WERI-Rb-1 (cell line): Measurements from ENCODE around the gene WWOX.
A peak's percentile ranks its signal among the peaks of the same experiment; 100 is the strongest.

Experiments used
- DNase-seq: peaks from one replicate; pipeline ENCODE4 v3.0.0-alpha.2; 2020
- H3K27ac ChIP-seq: fragments of 250-450 bp; sonication (Bioruptor Pico); 2 replicates; pipeline ENCODE4 v1.5.1; 2020; ENCODE audit warnings: mild to moderate bottlenecking, moderate library complexity
- H3K27me3 ChIP-seq: fragments of 250-450 bp; sonication (Bioruptor Pico); 2 replicates; pipeline ENCODE4 v1.5.1; 2021; ENCODE audit warnings: mild to moderate bottlenecking, low read depth, moderate library complexity; ENCODE audit not compliant: insufficient read depth, severe bottlenecking
- H3K36me3 ChIP-seq: fragments of 250-450 bp; sonication (Bioruptor Pico); 2 replicates; pipeline ENCODE4 v1.5.1; 2020; ENCODE audit warnings: mild to moderate bottlenecking, moderate library complexity
- H3K4me3 ChIP-seq: 2 replicates; pipeline ENCODE4 v1.5.1; 2011; ENCODE audit warnings: low read depth, mild to moderate bottlenecking, control low read depth, low read length
- H3K9me3 ChIP-seq: fragments of 250-450 bp; sonication (Bioruptor Pico); 2 replicates; pipeline ENCODE4 v1.5.1; 2021; ENCODE audit warnings: mild to moderate bottlenecking, moderate library complexity; ENCODE audit not compliant: severe bottlenecking
- TF ChIP-seq, protein P1 (sequence below): IDR thresholded peaks from 2 replicates; pipeline ENCODE4 v1.5.1; 2011; ENCODE audit warnings: low read depth, mild to moderate bottlenecking, control low read depth, inconsistent platforms, low read length

WWOX gene

DNA sequence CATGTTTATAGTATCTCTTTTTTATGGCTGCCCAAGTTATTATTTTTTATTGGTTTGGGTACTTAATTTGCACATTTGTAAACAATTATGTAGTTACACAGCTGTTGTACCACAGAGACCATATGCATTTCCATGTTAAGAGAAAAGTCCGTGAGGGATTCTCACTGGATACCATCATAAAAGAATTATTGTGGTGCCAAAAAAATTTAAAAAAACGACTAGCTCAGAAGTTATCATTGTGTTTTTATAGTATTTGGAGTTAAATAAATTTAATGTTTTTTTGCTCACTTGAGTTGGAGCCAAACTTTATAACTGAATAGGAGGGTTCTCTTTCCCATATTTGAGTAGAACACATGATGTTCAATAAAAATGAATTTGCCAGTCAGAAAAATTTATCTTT lies 618.7 kb downstream of the WWOX start:
- Histone ChIP-seq H3K4me3 (no peak overlapping the region), H3K36me3 (no peaks in the 10 kb centered on the region), H3K27me3 (no peaks in the 10 kb centered on the region), H3K9me3 (no peaks in the 10 kb centered on the region), H3K27ac (no peak overlapping the region)
- DNase-seq = no peak
- TF ChIP-seq, protein P1, sequence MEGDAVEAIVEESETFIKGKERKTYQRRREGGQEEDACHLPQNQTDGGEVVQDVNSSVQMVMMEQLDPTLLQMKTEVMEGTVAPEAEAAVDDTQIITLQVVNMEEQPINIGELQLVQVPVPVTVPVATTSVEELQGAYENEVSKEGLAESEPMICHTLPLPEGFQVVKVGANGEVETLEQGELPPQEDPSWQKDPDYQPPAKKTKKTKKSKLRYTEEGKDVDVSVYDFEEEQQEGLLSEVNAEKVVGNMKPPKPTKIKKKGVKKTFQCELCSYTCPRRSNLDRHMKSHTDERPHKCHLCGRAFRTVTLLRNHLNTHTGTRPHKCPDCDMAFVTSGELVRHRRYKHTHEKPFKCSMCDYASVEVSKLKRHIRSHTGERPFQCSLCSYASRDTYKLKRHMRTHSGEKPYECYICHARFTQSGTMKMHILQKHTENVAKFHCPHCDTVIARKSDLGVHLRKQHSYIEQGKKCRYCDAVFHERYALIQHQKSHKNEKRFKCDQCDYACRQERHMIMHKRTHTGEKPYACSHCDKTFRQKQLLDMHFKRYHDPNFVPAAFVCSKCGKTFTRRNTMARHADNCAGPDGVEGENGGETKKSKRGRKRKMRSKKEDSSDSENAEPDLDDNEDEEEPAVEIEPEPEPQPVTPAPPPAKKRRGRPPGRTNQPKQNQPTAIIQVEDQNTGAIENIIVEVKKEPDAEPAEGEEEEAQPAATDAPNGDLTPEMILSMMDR = no peak

DNA sequence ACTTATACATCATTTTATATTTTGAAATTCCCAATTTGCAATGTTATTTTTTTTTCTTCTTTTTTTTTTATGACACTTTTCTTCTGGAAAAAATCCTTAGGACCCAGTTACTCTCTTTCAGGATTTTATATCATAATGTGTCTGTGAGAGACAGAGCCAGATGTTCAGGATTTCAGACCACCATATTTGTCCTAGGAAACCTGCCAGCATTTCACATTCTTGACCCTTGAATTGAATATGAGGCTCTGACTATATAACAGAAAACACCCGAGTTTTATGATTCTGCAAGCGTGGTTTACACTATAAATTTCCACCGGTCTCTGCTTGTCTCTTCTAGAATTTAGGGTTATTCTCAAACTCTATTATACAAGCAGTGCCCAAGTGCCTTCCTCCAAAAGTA lies 621.0 kb downstream of the WWOX start:
- Histone ChIP-seq H3K36me3 (no peaks in the 10 kb centered on the region), H3K27me3 (no peaks in the 10 kb centered on the region), H3K4me3 (no peak overlapping the region), H3K9me3 (no peaks in the 10 kb centered on the region), H3K27ac (no peak overlapping the region)
- TF ChIP-seq, protein P1 = no peak
- no peak for DNase-seq

DNA sequence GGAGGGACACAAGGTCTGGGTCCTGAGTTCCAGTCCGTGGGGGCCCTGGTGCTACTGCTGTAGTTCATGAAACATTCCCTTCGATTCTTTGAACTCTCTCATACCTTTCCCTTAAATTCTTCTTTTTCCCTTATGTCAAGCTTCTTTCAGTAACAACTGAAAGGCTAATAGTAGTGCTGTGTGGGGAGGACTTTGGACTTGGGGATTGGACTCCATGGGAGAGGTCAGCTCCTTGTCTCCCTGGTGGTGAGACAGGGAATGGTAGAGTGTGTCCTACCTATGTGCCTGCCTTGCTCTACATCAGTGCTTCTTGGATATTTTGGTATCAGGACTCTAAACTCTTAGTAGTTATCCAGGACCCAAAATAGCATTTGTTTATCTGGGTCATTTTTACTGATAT lies 628.1 kb downstream of the WWOX start:
- no peak for DNase-seq
- H3K9me3 ChIP-seq = no peaks in the 10 kb centered on the region
- TF ChIP-seq, protein P1 = peak; percentile 21; the same call in 1 of the 2 replicates

DNA sequence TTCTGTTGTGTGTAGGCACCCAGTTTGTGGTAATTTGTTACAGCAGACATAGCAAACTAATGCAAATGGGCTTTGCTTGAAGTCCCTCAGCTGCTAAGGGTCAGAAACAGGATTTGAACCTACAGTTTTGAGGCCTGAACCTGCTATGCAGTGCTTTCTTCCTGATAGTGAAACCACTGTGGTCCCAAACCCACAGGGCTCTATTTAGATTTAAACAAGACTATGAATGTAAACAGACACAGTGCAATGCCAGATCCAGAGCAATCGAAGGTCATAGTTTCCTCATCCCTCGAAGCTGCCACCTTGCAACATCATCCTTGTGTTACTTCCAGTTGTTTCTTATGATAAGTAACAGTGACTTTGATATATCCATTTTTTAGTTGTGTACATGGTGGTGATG lies 630.2 kb downstream of the WWOX start:
- Histone ChIP-seq H3K27ac (no peak overlapping the region), H3K36me3 (no peaks in the 10 kb centered on the region), H3K4me3 (no peak overlapping the region), H3K9me3 (no peaks in the 10 kb centered on the region), H3K27me3 (no peaks in the 10 kb centered on the region)
- TF ChIP-seq, protein P1 = no peak
- no peak for DNase-seq

More for the DNA sequence above, 628.1 kb downstream of the WWOX start:
- Histone ChIP-seq H3K36me3 (no peaks in the 10 kb centered on the region), H3K27me3 (no peaks in the 10 kb centered on the region), H3K4me3 (no peak overlapping the region), H3K27ac (no peak overlapping the region)

DNA sequence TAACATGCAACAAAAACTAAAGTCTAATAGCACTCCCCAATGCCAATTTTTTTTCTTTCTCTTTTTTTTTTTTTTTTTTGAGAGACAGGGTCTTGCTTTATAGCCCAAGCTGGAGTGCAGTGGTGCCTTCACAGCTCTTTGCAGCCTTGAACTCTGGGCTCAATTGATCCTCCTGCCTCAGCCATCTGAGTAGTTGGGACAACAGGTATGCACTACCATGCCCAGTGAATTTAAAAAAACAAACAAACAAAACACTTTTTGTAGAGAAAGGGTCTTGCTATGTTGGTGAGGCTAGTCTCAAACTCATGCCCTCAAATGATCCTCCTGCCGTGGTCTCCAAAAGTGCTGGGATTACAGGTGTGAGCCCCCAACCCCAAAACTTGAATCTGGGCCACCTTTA lies 632.3 kb downstream of the WWOX start:
- no peaks in the 10 kb centered on the region for H3K36me3 ChIP-seq
- TF ChIP-seq, protein P1 = no peak
- H3K4me3 ChIP-seq = no peak overlapping the region
- DNase-seq = no peak
- H3K9me3 ChIP-seq = no peaks in the 10 kb centered on the region
- no peaks in the 10 kb centered on the region for H3K27me3 ChIP-seq
- no peak overlapping the region for H3K27ac ChIP-seq

DNA sequence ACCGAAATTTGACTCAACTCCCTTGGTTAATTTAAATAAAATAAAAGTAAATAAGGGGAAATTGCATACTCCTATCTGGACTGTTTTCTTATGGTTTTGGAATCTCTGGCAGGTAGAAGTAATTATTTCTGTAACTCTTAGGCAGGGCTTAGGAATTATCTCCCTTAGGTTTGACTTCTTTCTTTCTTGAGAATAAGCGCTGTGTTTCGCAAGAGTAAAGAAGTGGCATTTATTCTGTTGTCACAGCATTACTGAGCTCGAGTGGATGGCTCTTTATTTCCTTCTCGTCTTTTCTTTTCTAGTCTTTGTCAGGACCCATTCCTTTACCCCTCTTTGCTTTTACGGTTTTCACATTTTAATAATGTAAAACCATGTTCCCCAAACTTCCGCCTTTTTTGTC lies 633.2 kb downstream of the WWOX start:
- Histone ChIP-seq H3K27me3 (no peaks in the 10 kb centered on the region), H3K9me3 (no peaks in the 10 kb centered on the region), H3K36me3 (no peaks in the 10 kb centered on the region), H3K4me3 (no peak overlapping the region), H3K27ac (no peak overlapping the region)
- DNase-seq = no peak
- TF ChIP-seq, protein P1 = no peak
